Stimulated activated CD4-positive, alpha-beta T cell treated with anti-CD3 and anti-CD28 coated beads, Interleukin-1b, Interleukin-23, amount 100 ng/mL, for 4 hours (primary cell): ENCODE data around the gene UPK3A.
A peak's percentile ranks its signal among the peaks of the same experiment; 100 is the strongest.
"Not testable (repeated sequence)": the region's sequence is repeated elsewhere in the genome, so short reads cannot be mapped to it uniquely, and the experiment has no call there.

Experiments
- DNase-seq, 2 donors: peaks; one replicate each; pipeline ENCODE4 v3.0.0-alpha.2; 2020; ENCODE audit warnings: low read depth in 2 of 2

UPK3A gene

GRCh38 chr22:45257941-45258340 is 26.8 kb upstream of the UPK3A start:
- not testable (repeated sequence) for DNase-seq

- DNase-seq = no peak
Observed at GRCh38 chr22:45259754-45260394, 24.9 kb upstream of the UPK3A start.

GRCh38 chr22:45260395-45260759 is 24.4 kb upstream of the UPK3A start:
- DNase-seq = not testable (repeated sequence)

- DNase-seq = no peak
Observed at GRCh38 chr22:45261407-45262088, 23.2 kb upstream of the UPK3A start.

GRCh38 chr22:45262195-45262930 is 22.4 kb upstream of the UPK3A start:
- no peak for DNase-seq

GRCh38 chr22:45262931-45263462 is 21.8 kb upstream of the UPK3A start:
- DNase-seq = no peak

- no peak for DNase-seq
Observed at GRCh38 chr22:45263463-45264269, 21.1 kb upstream of the UPK3A start.

GRCh38 chr22:45265535-45265934 is 19.2 kb upstream of the UPK3A start:
- no peak for DNase-seq

- DNase-seq = peak in 1 of 2 donors; percentile 12
Observed at GRCh38 chr22:45268167-45268957, 16.4 kb upstream of the UPK3A start.

- peak; percentile 84 to 90 for DNase-seq
Observed at GRCh38 chr22:45268958-45269844, 15.5 kb upstream of the UPK3A start.

GRCh38 chr22:45270095-45271020 is 14.4 kb upstream of the UPK3A start:
- no peak for DNase-seq

- DNase-seq = no peak
Observed at GRCh38 chr22:45271667-45272201, 13.0 kb upstream of the UPK3A start.

- DNase-seq = no peak
Observed at GRCh38 chr22:45272498-45272897, 12.3 kb upstream of the UPK3A start.

GRCh38 chr22:45273452-45274075 is 11.2 kb upstream of the UPK3A start:
- DNase-seq = no peak

- no peak for DNase-seq
Observed at GRCh38 chr22:45276507-45277105, 8.1 kb upstream of the UPK3A start.

GRCh38 chr22:45277720-45278119 is 7.0 kb upstream of the UPK3A start:
- not testable (repeated sequence) for DNase-seq

- no peak for DNase-seq
Observed at GRCh38 chr22:45278125-45278524, 6.6 kb upstream of the UPK3A start.

GRCh38 chr22:45280587-45280980 is 4.2 kb upstream of the UPK3A start:
- no peak for DNase-seq
